ENCODE data around the gene PTPRA. TPM values are rescaled to one million over a fixed set of nuclear protein-coding genes. Genes with fewer than 3 reads are reported as not detected.

PTPRA gene
- total and polyA plus RNA-seq, 2 experiments from 2014 or later, result 45.1 to 51.8 TPM

- no peaks in the 10 kb centered on the region for H3K9me2 ChIP-seq (replicated peaks; ENCODE audit: insufficient read depth)
- WGBS (ENCODE audit: low lambda C conversion rate, missing lambda C conversion rate), result 93% methylated on average over 3 of the region's 3 CpGs
- H3K36me3 ChIP-seq (replicated peaks; ENCODE audit: insufficient read depth, low read depth), result no peaks in the 10 kb centered on the region
- H2AFZ ChIP-seq, result no peak overlapping the region
- no peaks in the 10 kb centered on the region for H3K9me3 ChIP-seq (ENCODE audit: low read depth)
- no peaks in the 10 kb centered on the region for H3K4me1 ChIP-seq (ENCODE audit: insufficient read depth)
- TF ChIP-seq EZH2 (IDR thresholded peaks at IDR 0.05; ENCODE audit: borderline replicate concordance) (no peak), CTCF (IDR thresholded peaks at IDR 0.05; ENCODE audit: poor library complexity) (no peak), EZH2phosphoT487 (IDR thresholded peaks at IDR 0.05; ENCODE audit: low read depth, severe bottlenecking, unreplicated experiment) (no peak)
- no peak for DNase-seq (ENCODE audit: low spot score)
- no peaks in the 10 kb centered on the region for H4K20me1 ChIP-seq (ENCODE audit: insufficient read depth, poor library complexity, severe bottlenecking)
- no peak overlapping the region for H3K4me2 ChIP-seq
- H3K27me3 ChIP-seq, result no peaks in the 10 kb centered on the region
- H3K4me3 ChIP-seq, result no peak overlapping the region
- H3K27ac ChIP-seq, result no peak overlapping the region
- no peaks in the 10 kb centered on the region for H3K79me2 ChIP-seq
These were observed 158.4 kb downstream of the PTPRA start for GRCh38 chr20:3031524-3032147.

- Histone ChIP-seq H3K9me2 (replicated peaks; ENCODE audit: insufficient read depth) (no peaks in the 10 kb centered on the region), H3K27me3 (no peaks in the 10 kb centered on the region), H3K4me1 (ENCODE audit: insufficient read depth) (no peaks in the 10 kb centered on the region), H3K36me3 (replicated peaks; ENCODE audit: insufficient read depth, low read depth) (no peaks in the 10 kb centered on the region), H3K79me2 (no peaks in the 10 kb centered on the region), H3K4me3 (no peak overlapping the region), H3K4me2 (no peak overlapping the region), H2AFZ (no peak overlapping the region), H3K9me3 (ENCODE audit: low read depth) (no peaks in the 10 kb centered on the region), H4K20me1 (ENCODE audit: insufficient read depth, poor library complexity, severe bottlenecking) (no peaks in the 10 kb centered on the region), H3K27ac (no peak overlapping the region)
- DNase-seq (ENCODE audit: low spot score), result no peak
- no peak for TF ChIP-seq CTCF (IDR thresholded peaks at IDR 0.05; ENCODE audit: poor library complexity)
- no peak for TF ChIP-seq EZH2phosphoT487 (IDR thresholded peaks at IDR 0.05; ENCODE audit: low read depth, severe bottlenecking, unreplicated experiment)
- no peak for TF ChIP-seq EZH2 (IDR thresholded peaks at IDR 0.05; ENCODE audit: borderline replicate concordance)
- WGBS (ENCODE audit: low lambda C conversion rate, missing lambda C conversion rate), result 95% methylated on average over 8 of the region's 8 CpGs
These were observed 159.3 kb downstream of the PTPRA start for GRCh38 chr20:3032624-3033023.

- H3K4me3 ChIP-seq, result no peak overlapping the region
- H2AFZ ChIP-seq, result no peak overlapping the region
- no peaks in the 10 kb centered on the region for H4K20me1 ChIP-seq (ENCODE audit: insufficient read depth, poor library complexity, severe bottlenecking)
- no peak for DNase-seq (ENCODE audit: low spot score)
- H3K4me1 ChIP-seq (ENCODE audit: insufficient read depth), result peaks cover 12% of the 10 kb centered on the region
- H3K36me3 ChIP-seq (replicated peaks; ENCODE audit: insufficient read depth, low read depth), result no peaks in the 10 kb centered on the region
- H3K9me2 ChIP-seq (replicated peaks; ENCODE audit: insufficient read depth), result no peaks in the 10 kb centered on the region
- TF ChIP-seq EZH2phosphoT487 (IDR thresholded peaks at IDR 0.05; ENCODE audit: low read depth, severe bottlenecking, unreplicated experiment), result no peak
- TF ChIP-seq EZH2 (IDR thresholded peaks at IDR 0.05; ENCODE audit: borderline replicate concordance), result no peak
- no peaks in the 10 kb centered on the region for H3K27me3 ChIP-seq
- no peaks in the 10 kb centered on the region for H3K79me2 ChIP-seq
- no peaks in the 10 kb centered on the region for H3K9me3 ChIP-seq (ENCODE audit: low read depth)
- H3K4me2 ChIP-seq, result no peak overlapping the region
- WGBS (ENCODE audit: low lambda C conversion rate, missing lambda C conversion rate), result 82% methylated on average over 3 of the region's 3 CpGs
- no peak overlapping the region for H3K27ac ChIP-seq
These were observed 164.4 kb downstream of the PTPRA start for GRCh38 chr20:3037654-3038053.

- Histone ChIP-seq H2AFZ (no peak overlapping the region), H3K9me2 (replicated peaks; ENCODE audit: insufficient read depth) (no peaks in the 10 kb centered on the region), H3K27ac (peak overlapping the region; percentile 60), H3K9me3 (ENCODE audit: low read depth) (no peaks in the 10 kb centered on the region), H3K4me1 (ENCODE audit: insufficient read depth) (peaks cover 12% of the 10 kb centered on the region), H4K20me1 (ENCODE audit: insufficient read depth, poor library complexity, severe bottlenecking) (no peaks in the 10 kb centered on the region), H3K4me3 (no peak overlapping the region), H3K4me2 (no peak overlapping the region), H3K79me2 (no peaks in the 10 kb centered on the region), H3K36me3 (replicated peaks; ENCODE audit: insufficient read depth, low read depth) (no peaks in the 10 kb centered on the region), H3K27me3 (no peaks in the 10 kb centered on the region)
- TF ChIP-seq EZH2 (IDR thresholded peaks at IDR 0.05; ENCODE audit: borderline replicate concordance), result no peak
- TF ChIP-seq CTCF (IDR thresholded peaks at IDR 0.05; ENCODE audit: poor library complexity), result no peak
- TF ChIP-seq EZH2phosphoT487 (IDR thresholded peaks at IDR 0.05; ENCODE audit: low read depth, severe bottlenecking, unreplicated experiment), result no peak
- WGBS (ENCODE audit: low lambda C conversion rate, missing lambda C conversion rate), result 69% methylated on average over 5 of the region's 5 CpGs
- DNase-seq (ENCODE audit: low spot score), result no peak
These were observed 165.2 kb downstream of the PTPRA start for GRCh38 chr20:3038454-3038853.

Data from hepatocyte (in vitro differentiated cells).